PC-9 (cell line): ENCODE measurements around the gene AEBP1.

ENCODE experiments used
- EZH2 ChIP-seq: fragments of 200-600 bp; sonication (generic); IDR thresholded peaks from 2 replicates; pipeline ENCODE4 v1.8.0; 2017; ENCODE audit warnings: antibody characterized with exemption, low read depth
- TF ChIP-seq, protein P1 (sequence below): fragments of 200-600 bp; sonication (generic); conservative IDR thresholded peaks from 2 replicates; pipeline ENCODE4 v1.6.1; 2017; ENCODE audit warnings: mixed run types, antibody characterized with exemption, mild to moderate bottlenecking, moderate library complexity

DNA sequence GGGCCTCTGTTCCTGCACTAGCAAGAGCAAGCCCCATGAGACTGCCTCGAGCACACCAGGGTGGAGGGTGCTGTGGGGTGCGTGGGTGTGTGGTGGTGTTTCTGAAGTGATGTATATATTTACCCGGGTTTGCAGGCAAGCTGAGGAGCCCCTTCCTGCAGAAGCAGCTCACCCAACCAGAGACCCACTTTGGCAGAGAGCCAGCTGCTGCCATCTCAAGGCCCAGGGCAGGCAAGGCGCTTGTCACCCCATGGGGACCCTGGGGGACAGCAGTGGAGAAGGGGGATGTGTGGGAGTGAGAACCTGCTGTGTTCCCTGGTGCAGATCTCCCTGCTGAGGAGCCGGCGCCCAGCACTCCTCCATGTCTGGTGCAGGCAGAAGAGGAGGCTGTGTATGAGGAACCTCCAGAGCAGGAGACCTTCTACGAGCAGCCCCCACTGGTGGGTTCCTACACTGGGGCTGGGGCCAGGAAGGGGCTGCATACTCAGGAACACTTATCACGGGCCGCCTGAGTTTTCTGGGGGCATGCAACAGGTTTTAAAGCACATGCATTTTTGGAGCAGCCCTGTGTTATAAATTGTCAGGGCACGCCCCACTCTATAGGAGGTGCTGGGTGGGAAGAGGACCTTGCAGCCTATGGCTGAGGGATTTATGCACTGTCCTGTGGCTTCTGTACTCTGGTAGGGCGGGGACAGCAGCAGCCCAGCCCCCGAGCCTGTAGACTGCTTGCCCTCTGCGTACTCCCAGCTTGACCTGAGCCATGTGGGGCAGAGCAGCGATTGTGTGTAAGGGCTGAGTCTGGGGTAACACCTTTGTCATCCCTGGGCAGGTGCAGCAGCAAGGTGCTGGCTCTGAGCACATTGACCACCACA is 44.7 kb upstream of the AEBP1 start:
- TF ChIP-seq, protein P1, sequence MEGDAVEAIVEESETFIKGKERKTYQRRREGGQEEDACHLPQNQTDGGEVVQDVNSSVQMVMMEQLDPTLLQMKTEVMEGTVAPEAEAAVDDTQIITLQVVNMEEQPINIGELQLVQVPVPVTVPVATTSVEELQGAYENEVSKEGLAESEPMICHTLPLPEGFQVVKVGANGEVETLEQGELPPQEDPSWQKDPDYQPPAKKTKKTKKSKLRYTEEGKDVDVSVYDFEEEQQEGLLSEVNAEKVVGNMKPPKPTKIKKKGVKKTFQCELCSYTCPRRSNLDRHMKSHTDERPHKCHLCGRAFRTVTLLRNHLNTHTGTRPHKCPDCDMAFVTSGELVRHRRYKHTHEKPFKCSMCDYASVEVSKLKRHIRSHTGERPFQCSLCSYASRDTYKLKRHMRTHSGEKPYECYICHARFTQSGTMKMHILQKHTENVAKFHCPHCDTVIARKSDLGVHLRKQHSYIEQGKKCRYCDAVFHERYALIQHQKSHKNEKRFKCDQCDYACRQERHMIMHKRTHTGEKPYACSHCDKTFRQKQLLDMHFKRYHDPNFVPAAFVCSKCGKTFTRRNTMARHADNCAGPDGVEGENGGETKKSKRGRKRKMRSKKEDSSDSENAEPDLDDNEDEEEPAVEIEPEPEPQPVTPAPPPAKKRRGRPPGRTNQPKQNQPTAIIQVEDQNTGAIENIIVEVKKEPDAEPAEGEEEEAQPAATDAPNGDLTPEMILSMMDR: no peak
- no peak for TF ChIP-seq EZH2
